K562 (cell line): ENCODE results near the gene SESN3. TPM values are rescaled to one million over a fixed set of nuclear protein-coding genes. Genes with fewer than 3 reads are reported as not detected.

Experiments used
- ATAC-seq: fragments of 200-7000 bp; cut with Tn5 transposase; 3 replicates; pipeline ENCODE4 v1.9.1; 2020; ENCODE audit warnings: moderate library complexity
- BruUV-seq: library from RNA; stranded (reverse); fragments of 400-500 nt; replicated peaks from 2 replicates; lab custom pipeline; 2021; lab: Mats Ljungman, UMichigan
- CTCF ChIA-PET: fragments of 300-600 bp; formaldehyde crosslinking; extraction: SDS; loops from one replicate; lab custom pipeline; 2021; ENCODE audit warnings: low intra/inter-chr PET ratio; lab: Yijun Ruan, JAX
- POLR2A ChIA-PET: fragments of 300-600, 350-650 bp; sonication (Branson Sonifier 250); formaldehyde crosslinking; extraction: SDS; loops from one replicate; lab custom pipeline; 2021; ENCODE audit warnings: antibody characterized with exemption, inconsistent platforms; lab: Yijun Ruan, JAX
- DNase-seq, 4 experiments: peaks; one replicate each; pipeline versions ENCODE4 v3.0.0 to v3.0.0-alpha.2; 2011 to 2018; ENCODE audit warnings: low spot score in 3 of 4, mixed read lengths in 3 of 4; ENCODE audit errors: extremely low read depth in 1 of 4
- FAIRE-seq: peaks from 2 replicates; lab custom pipeline; 2011; peaks lifted over from hg19 to GRCh38; lab: Jason Lieb, UNC
- H2AFZ ChIP-seq: 2 replicates; pipeline ENCODE4 v1.6.0; 2011; ENCODE audit warnings: low read depth, low read length, control low read depth, inconsistent platforms
- H3K27ac ChIP-seq: fragments of 200-600 bp; 3 replicates; pipeline ENCODE4 v1.8.0; 2011; ENCODE audit warnings: low read depth, mild to moderate bottlenecking, control low read depth, inconsistent platforms, low read length, moderate library complexity, mixed read lengths; ENCODE audit errors: extremely low read depth
- H3K27me3 ChIP-seq, 2 experiments: fragments of 300-600 bp in 1 of 2; 2 replicates in 1 of 2; 3 replicates in 1 of 2; pipeline versions ENCODE4 v1.6.0 to v1.8.0; 2011; ENCODE audit warnings: inconsistent platforms in 2 of 2, low read length in 2 of 2, mild to moderate bottlenecking in 1 of 2, mixed read lengths in 1 of 2, moderate library complexity in 1 of 2; ENCODE audit not compliant: control insufficient read depth in 2 of 2, insufficient read depth in 2 of 2
- H3K36me3 ChIP-seq: fragments of 300-600 bp; 3 replicates; pipeline ENCODE4 v1.8.0; 2011; ENCODE audit warnings: mild to moderate bottlenecking, low read length, inconsistent platforms; ENCODE audit not compliant: control insufficient read depth, insufficient read depth
- H3K4me1 ChIP-seq, 2 experiments: fragments of 200-600 bp in 1 of 2; replicated peaks in 1 of 2; 2 replicates in 1 of 2; 3 replicates in 1 of 2; pipeline versions ENCODE4 v1.5.1 to v1.8.0; 2011; ENCODE audit warnings: inconsistent platforms in 2 of 2, low read length in 2 of 2, mild to moderate bottlenecking in 1 of 2, mixed read lengths in 1 of 2, moderate library complexity in 1 of 2; ENCODE audit not compliant: control insufficient read depth in 2 of 2, insufficient read depth in 2 of 2
- H3K4me2 ChIP-seq: 2 replicates; pipeline ENCODE4 v1.6.1; 2011; ENCODE audit warnings: low read length, control low read depth, inconsistent platforms, mixed read lengths; ENCODE audit not compliant: insufficient read depth
- H3K4me3 ChIP-seq: fragments of 200-600 bp; sonication (generic), shearing (Covaris generic); 2 replicates; pipeline ENCODE4 v1.5.1; 2016; ENCODE audit warnings: control low read depth, inconsistent platforms
- H3K79me2 ChIP-seq: fragments of 200-600 bp; 3 replicates; pipeline ENCODE4 v1.8.0; 2011; ENCODE audit warnings: low read length, inconsistent platforms; ENCODE audit not compliant: control insufficient read depth, insufficient read depth
- H3K9ac ChIP-seq, 2 experiments: 2 replicates each; pipeline versions ENCODE4 v1.6.0 to v1.6.1; 2011; ENCODE audit warnings: low read depth in 2 of 2, low read length in 2 of 2, control low read depth in 1 of 2, inconsistent platforms in 1 of 2, mild to moderate bottlenecking in 1 of 2, mixed read lengths in 1 of 2; ENCODE audit not compliant: insufficient read depth in 1 of 2
- H3K9me1 ChIP-seq: one replicate; pipeline ENCODE4 v1.6.0; 2011; ENCODE audit warnings: inconsistent platforms, mild to moderate bottlenecking, low read length, moderate library complexity; ENCODE audit not compliant: control insufficient read depth, insufficient read depth
- H3K9me3 ChIP-seq: replicated peaks from 2 replicates; pipeline ENCODE4 v1.5.1; 2011; ENCODE audit warnings: low read depth, low read length, inconsistent platforms; ENCODE audit not compliant: control insufficient read depth, insufficient read depth
- H4K20me1 ChIP-seq: replicated peaks from 2 replicates; pipeline ENCODE4 v1.6.1; 2011; ENCODE audit warnings: low read length, inconsistent platforms, mixed read lengths; ENCODE audit not compliant: control insufficient read depth, insufficient read depth
- BRF1 ChIP-seq: IDR thresholded peaks from 3 replicates; pipeline ENCODE4 v1.6.1; 2011; ENCODE audit warnings: borderline replicate concordance, mild to moderate bottlenecking; ENCODE audit not compliant: insufficient read length; ENCODE audit errors: extremely low read depth
- DIDO1 ChIP-seq: fragments of 450-650 bp; IDR thresholded peaks from 2 replicates; pipeline ENCODE4 v1.6.1; 2016; ENCODE audit warnings: low read depth, missing biosample characterization, missing genetic modification characterization
- EP400 ChIP-seq: fragments of 450-650 bp; IDR thresholded peaks from 2 replicates; pipeline ENCODE4 v1.6.1; 2017; ENCODE audit warnings: antibody characterized with exemption, mild to moderate bottlenecking, moderate library complexity
- GTF2F1 ChIP-seq: IDR thresholded peaks from 2 replicates; pipeline ENCODE4 v1.6.1; 2011; ENCODE audit warnings: low read depth, low read length, improper control_type of control experiment
- KDM1A ChIP-seq, 2 experiments: fragments of 450-650 bp; IDR thresholded peaks; 2 replicates each; pipeline ENCODE4 v1.6.1; 2016; ENCODE audit warnings: mild to moderate bottlenecking in 2 of 2
- MTF1 ChIP-seq: fragments of 250-450 bp; sonication (Bioruptor Pico); IDR thresholded peaks from 2 replicates; pipeline ENCODE4 v1.9.0; 2021; ENCODE audit warnings: moderate library complexity, mild to moderate bottlenecking, inconsistent platforms, borderline replicate concordance
- TFAM ChIP-seq: fragments of 250-450 bp; sonication (Bioruptor Pico); conservative IDR thresholded peaks from 2 replicates; pipeline ENCODE4 v1.5.0; 2021; ENCODE audit warnings: mild to moderate bottlenecking, moderate library complexity
- TRIM28 ChIP-seq: fragments of 450-650 bp; IDR thresholded peaks from 2 replicates; pipeline ENCODE4 v1.6.1; 2017
- ZC3H11A ChIP-seq: IDR thresholded peaks from 2 replicates; pipeline ENCODE4 v1.6.1; 2012; ENCODE audit warnings: low read depth, low read length, improper control_type of control experiment
- ZNF551 ChIP-seq: fragments of 250-450 bp; sonication (Bioruptor Pico); IDR thresholded peaks from 2 replicates; pipeline ENCODE4 v1.5.0; 2021; ENCODE audit warnings: mild to moderate bottlenecking, moderate library complexity
- ZNF57 ChIP-seq: fragments of 450-650 bp; formaldehyde crosslinking; IDR thresholded peaks from 2 replicates; pipeline ENCODE4 v1.4.0; 2020; ENCODE audit warnings: mild to moderate bottlenecking, moderate library complexity
- ZNF644 ChIP-seq: fragments of 200-800 bp; sonication (Bioruptor generic); IDR thresholded peaks from 2 replicates; pipeline ENCODE4 v1.6.1; 2016; ENCODE audit warnings: low read depth, missing genetic modification characterization, missing compliant biosample characterization
- ZNF668 ChIP-seq: fragments of 250-450 bp; sonication (Bioruptor Pico); IDR thresholded peaks from 2 replicates; pipeline ENCODE4 v1.8.0; 2022; ENCODE audit warnings: mild to moderate bottlenecking, inconsistent platforms
- ZNF717 ChIP-seq: fragments of 250-450 bp; sonication (Bioruptor Pico); IDR thresholded peaks from 2 replicates; pipeline ENCODE4 v1.5.0; 2021
- WGBS: fragments of 100-300 bp; shearing (Covaris generic); methylation state at CpG from one replicate; pipeline ENCODE4 v1.1.6; 2016; ENCODE audit warnings: low coverage, mixed read lengths; ENCODE audit not compliant: insufficient coverage; ENCODE audit errors: missing lambda C conversion rate; 5-methylcytosine and 5-hydroxymethylcytosine counted together
- in situ Hi-C: fragments of 300-500 bp; cut with MboI; formaldehyde crosslinking; loops from 4 replicates; pipeline ENCODE4 v1.15.0; 2018; ENCODE audit warnings: inconsistent platforms, mixed read lengths
- intact Hi-C: fragments of 100-400 bp; cut with micrococcal nuclease; formaldehyde crosslinking; loops from 2 replicates; pipeline ENCODE4 v1.14.2; 2022
- polyA plus RNA-seq, 8 experiments: library from polyadenylated mRNA; depleted of rRNA in 4 of 8; stranded (reverse) in 5 of 8; unstranded in 3 of 8; fragments of >200 nt; fragmentation: Nextera tagmentation in 2 of 8; fragmentation: Illumina TruSeq in 1 of 8; extraction: Ambion mirVana in 2 of 8; extraction: Trizol in 1 of 8; gene quantifications; 2 replicates each; pipeline versions ENCODE4 v1.2.1 to v1.2.3, GENCODE V29; 2011 to 2014; ENCODE audit warnings: inconsistent platforms in 1 of 8, missing spikeins in 1 of 8
- total RNA-seq, 7 experiments: library from RNA; depleted of rRNA in 6 of 7; stranded (reverse); fragments of >200 nt in 6 of 7; fragmentation: Illumina TruSeq in 2 of 7; extraction: Trizol in 2 of 7; gene quantifications; 2 replicates each; pipeline versions ENCODE4 v1.2.1 to v1.2.3, GENCODE V29; 2011 to 2021; ENCODE audit warnings: low replicate concordance in 1 of 7
- TF ChIP-seq, protein P1 (sequence below): IDR thresholded peaks from 2 replicates; pipeline ENCODE4 v1.6.1; 2011; ENCODE audit warnings: borderline replicate concordance, low read depth, mild to moderate bottlenecking, moderate library complexity, low read length; ENCODE audit not compliant: insufficient read depth, poor library complexity, severe bottlenecking
- TF ChIP-seq, protein P2 (sequence below): fragments of 450-650 bp; IDR thresholded peaks from 2 replicates; pipeline ENCODE4 v1.6.1; 2018; ENCODE audit warnings: mild to moderate bottlenecking, low read depth; ENCODE audit not compliant: partially characterized antibody

SESN3 gene
- total and polyA plus RNA-seq, 9 of the 15 experiments (the other 6 are each of a cell fraction or from before 2014, with no cell fraction given), result 0.44 to 2.6 (median 1.5) TPM

DNA sequence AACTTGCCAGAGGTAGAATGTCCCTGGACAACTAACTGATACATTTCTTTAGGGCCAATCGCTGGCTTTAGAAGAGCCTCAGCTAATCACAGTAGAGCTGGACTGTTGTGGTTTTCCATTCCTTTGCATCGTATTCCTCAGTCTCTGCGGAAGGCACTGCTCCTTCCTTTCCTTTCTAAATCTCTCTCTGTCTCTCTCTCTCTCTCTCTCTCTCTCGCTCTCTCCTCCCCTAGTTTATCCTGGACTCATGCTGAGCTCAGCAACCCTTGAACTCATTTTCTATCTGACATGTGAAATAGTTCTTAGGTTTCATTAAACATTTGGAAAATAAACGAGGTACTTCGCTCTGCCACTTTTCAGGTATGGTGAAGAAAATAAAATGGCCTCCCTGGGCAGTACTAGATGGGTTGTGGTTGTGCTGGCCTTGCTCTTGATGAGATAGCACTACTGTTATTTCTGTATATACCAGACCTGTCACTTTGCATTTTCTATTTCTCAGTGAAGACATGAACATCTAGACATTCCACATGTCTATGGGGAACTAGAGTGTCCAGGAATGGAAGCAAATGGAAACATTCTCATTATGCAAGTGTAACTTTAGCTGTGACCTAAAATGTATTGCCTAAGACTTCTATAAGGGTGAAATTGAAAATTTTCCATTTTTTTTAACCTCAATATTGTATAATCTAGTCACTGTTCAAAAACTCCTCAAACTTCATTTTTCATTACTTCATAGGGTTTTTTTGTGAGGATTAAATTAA, 12.0 kb upstream of the SESN3 start (continued):
- TF ChIP-seq MTF1 (CRISPR knock-in tag) (no peak), ZC3H11A (no peak), ZNF668 (CRISPR knock-in tag) (no peak)

DNA sequence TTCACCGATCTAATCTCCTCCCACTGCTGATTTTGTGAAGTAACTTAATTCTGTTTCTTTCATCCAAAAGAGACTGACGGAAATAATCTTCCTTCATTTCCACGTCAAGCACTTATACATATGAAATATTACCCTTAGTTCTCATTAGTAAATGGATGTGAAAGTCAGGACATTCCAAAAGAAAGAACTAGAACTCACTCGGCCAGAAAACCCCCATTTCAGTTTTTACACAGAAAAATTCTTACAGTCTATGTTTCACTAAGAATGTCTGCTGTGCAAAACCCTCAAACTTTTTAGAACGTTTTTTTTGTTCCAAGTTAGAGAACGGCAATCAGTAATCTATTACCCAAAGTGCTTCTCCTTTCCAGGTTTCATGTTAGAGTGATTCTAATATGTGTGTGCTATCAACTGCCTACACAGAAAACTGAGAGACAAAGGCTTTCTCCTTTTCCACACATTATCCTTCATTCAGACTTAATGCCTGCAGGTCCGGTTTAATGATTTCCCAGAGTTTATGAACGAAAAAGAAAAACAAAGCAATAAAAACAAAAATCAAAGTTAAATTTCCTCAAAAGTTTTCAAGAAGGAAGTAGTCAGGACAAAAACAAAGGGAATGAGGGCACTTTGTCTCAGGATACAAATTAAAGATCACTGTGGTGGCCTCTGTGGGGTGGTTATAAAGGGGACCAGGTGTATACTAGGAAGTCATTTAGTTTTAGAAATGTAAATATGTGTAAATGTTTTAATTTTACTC, 11.3 kb upstream of the SESN3 start:
- Histone ChIP-seq H3K79me2 (no peaks in the 10 kb centered on the region), H3K9me1 (no peaks in the 10 kb centered on the region), H3K4me1 (no peaks in the 10 kb centered on the region; a peak in 1 of 5 replicates), H2AFZ (peak overlapping the region; percentile 46), H3K4me3 (no peak overlapping the region), H3K9ac (no peak overlapping the region), H3K9me3 (no peaks in the 10 kb centered on the region), H3K27ac (no peak overlapping the region), H3K4me2 (no peak overlapping the region), H4K20me1 (no peaks in the 10 kb centered on the region), H3K36me3 (no peaks in the 10 kb centered on the region), H3K27me3 (no peaks in the 10 kb centered on the region)
- no TSS peak for BruUV-seq
- in situ Hi-C loops, result no loop called here
- intact Hi-C loops, result no loop called here
- 11% methylated on average over 8 of the region's 8 CpGs for WGBS
- no peak for FAIRE-seq
- CTCF ChIA-PET, result no interaction called here
- DNase-seq, result no peak
- ATAC-seq, result no peak
- TF ChIP-seq ZNF57 (CRISPR knock-in tag) (no peak), ZNF717 (CRISPR knock-in tag) (no peak), BRF1 (no peak), ZNF644 (no peak), TFAM (CRISPR knock-in tag) (no peak), DIDO1 (no peak), GTF2F1 (no peak), TRIM28 (no peak), ZNF551 (CRISPR knock-in tag) (no peak), KDM1A (IDR thresholded peaks at IDR 0.05) (no peak), EP400 (no peak)
- TF ChIP-seq, protein P1, sequence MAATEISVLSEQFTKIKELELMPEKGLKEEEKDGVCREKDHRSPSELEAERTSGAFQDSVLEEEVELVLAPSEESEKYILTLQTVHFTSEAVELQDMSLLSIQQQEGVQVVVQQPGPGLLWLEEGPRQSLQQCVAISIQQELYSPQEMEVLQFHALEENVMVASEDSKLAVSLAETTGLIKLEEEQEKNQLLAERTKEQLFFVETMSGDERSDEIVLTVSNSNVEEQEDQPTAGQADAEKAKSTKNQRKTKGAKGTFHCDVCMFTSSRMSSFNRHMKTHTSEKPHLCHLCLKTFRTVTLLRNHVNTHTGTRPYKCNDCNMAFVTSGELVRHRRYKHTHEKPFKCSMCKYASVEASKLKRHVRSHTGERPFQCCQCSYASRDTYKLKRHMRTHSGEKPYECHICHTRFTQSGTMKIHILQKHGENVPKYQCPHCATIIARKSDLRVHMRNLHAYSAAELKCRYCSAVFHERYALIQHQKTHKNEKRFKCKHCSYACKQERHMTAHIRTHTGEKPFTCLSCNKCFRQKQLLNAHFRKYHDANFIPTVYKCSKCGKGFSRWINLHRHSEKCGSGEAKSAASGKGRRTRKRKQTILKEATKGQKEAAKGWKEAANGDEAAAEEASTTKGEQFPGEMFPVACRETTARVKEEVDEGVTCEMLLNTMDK, result no peak
- TF ChIP-seq, protein P2, sequence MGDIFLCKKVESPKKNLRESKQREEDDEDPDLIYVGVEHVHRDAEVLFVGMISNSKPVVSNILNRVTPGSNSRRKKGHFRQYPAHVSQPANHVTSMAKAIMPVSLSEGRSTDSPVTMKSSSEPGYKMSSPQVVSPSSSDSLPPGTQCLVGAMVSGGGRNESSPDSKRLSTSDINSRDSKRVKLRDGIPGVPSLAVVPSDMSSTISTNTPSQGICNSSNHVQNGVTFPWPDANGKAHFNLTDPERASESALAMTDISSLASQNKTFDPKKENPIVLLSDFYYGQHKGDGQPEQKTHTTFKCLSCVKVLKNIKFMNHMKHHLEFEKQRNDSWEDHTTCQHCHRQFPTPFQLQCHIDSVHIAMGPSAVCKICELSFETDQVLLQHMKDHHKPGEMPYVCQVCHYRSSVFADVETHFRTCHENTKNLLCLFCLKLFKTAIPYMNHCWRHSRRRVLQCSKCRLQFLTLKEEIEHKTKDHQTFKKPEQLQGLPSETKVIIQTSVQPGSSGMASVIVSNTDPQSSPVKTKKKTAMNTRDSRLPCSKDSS, result no peak
- POLR2A ChIA-PET, result interaction anchor here (1.1 to 1.7 kb wide), 2 partner anchors 10 to 11 kb away, joined by 3 to 6 read pairs; partner anchors contain the start of gene SESN3
